ENCODE data around the gene NWD2.

DNA sequence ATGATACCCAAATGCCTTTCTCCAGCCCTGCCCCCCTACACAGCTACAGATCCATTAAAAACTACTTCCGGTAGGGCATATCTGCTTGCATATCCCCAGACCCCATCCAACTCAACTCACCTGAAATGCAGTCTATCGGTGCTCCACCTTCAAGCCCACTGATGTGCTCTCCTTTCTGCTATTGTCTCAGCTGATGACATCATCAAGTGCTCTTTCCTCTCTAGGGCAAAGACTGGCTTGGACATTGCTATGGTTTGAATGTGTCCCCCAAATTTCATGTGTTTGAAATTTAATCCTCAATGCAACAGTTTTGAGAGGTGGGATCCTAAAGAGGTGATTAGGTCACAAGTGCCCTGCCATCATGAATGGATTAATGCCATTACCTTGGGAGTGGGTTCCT lies 229.3 kb downstream of the NWD2 start:
- no peak for TF ChIP-seq CTCF (IDR thresholded peaks at IDR 0.05 in 2 of 3, conservative IDR thresholded peaks at IDR 0.05 in 1 of 3; ENCODE audit: insufficient read depth in 2 of 3, low read depth in 1 of 3, low read length in 3 of 3)
- TF ChIP-seq KDM1A (IDR thresholded peaks at IDR 0.05) = no peak
- no peak for TF ChIP-seq BRCA1 (IDR thresholded peaks at IDR 0.05)
- no peak for TF ChIP-seq BRCA1 (CRISPR knock-in tag; IDR thresholded peaks at IDR 0.05)
- no peak for TF ChIP-seq ZNF280A (IDR thresholded peaks at IDR 0.05; ENCODE audit: low read depth, partially characterized antibody)
- TF ChIP-seq ZNF561 (CRISPR knock-in tag; conservative IDR thresholded peaks at IDR 0.05) = no peak
- TF ChIP-seq MYNN (IDR thresholded peaks at IDR 0.05) = no peak
- no peak for TF ChIP-seq MYNN (CRISPR knock-in tag; IDR thresholded peaks at IDR 0.05)
- no peak for TF ChIP-seq POU5F1 (IDR thresholded peaks at IDR 0.05; ENCODE audit: borderline replicate concordance, low read depth, low read length, partially characterized antibody)
- TF ChIP-seq FOXK2 (conservative IDR thresholded peaks at IDR 0.05 in 1 of 2, IDR thresholded peaks at IDR 0.05 in 1 of 2; ENCODE audit: low read depth in 2 of 2) = no peak
- peak; percentile 40; the same call in 1 of the 2 replicates for TF ChIP-seq ATF3 (IDR thresholded peaks at IDR 0.05)
- TF ChIP-seq ATF3 (CRISPR knock-in tag; conservative IDR thresholded peaks at IDR 0.05) = no peak
- TF ChIP-seq, protein P1, sequence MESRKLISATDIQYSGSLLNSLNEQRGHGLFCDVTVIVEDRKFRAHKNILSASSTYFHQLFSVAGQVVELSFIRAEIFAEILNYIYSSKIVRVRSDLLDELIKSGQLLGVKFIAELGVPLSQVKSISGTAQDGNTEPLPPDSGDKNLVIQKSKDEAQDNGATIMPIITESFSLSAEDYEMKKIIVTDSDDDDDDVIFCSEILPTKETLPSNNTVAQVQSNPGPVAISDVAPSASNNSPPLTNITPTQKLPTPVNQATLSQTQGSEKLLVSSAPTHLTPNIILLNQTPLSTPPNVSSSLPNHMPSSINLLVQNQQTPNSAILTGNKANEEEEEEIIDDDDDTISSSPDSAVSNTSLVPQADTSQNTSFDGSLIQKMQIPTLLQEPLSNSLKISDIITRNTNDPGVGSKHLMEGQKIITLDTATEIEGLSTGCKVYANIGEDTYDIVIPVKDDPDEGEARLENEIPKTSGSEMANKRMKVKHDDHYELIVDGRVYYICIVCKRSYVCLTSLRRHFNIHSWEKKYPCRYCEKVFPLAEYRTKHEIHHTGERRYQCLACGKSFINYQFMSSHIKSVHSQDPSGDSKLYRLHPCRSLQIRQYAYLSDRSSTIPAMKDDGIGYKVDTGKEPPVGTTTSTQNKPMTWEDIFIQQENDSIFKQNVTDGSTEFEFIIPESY (CRISPR knock-in tag; IDR thresholded peaks at IDR 0.05) = no peak
- TF ChIP-seq, protein P2, sequence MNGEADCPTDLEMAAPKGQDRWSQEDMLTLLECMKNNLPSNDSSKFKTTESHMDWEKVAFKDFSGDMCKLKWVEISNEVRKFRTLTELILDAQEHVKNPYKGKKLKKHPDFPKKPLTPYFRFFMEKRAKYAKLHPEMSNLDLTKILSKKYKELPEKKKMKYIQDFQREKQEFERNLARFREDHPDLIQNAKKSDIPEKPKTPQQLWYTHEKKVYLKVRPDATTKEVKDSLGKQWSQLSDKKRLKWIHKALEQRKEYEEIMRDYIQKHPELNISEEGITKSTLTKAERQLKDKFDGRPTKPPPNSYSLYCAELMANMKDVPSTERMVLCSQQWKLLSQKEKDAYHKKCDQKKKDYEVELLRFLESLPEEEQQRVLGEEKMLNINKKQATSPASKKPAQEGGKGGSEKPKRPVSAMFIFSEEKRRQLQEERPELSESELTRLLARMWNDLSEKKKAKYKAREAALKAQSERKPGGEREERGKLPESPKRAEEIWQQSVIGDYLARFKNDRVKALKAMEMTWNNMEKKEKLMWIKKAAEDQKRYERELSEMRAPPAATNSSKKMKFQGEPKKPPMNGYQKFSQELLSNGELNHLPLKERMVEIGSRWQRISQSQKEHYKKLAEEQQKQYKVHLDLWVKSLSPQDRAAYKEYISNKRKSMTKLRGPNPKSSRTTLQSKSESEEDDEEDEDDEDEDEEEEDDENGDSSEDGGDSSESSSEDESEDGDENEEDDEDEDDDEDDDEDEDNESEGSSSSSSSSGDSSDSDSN (IDR thresholded peaks at IDR 0.05; ENCODE audit: borderline replicate concordance in 1 of 2, low read depth in 2 of 2, low read length in 2 of 2) = no peak
- no peak for TF ChIP-seq KAT7 (CRISPR knock-in tag; IDR thresholded peaks at IDR 0.05; ENCODE audit: borderline replicate concordance)
